ENCODE data around the gene TAF11L2.

GRCh38 chr5:17497446-17497845, 585 bp upstream of the TAF11L2 start:
- TF ChIP-seq CTCF (IDR thresholded peaks at IDR 0.05): no peak
- TF ChIP-seq RAD21 (IDR thresholded peaks at IDR 0.05; ENCODE audit: low read length): no peak
- no peak for TF ChIP-seq EP300 (IDR thresholded peaks at IDR 0.05; ENCODE audit: borderline replicate concordance in 1 of 2, low read depth in 1 of 2, low read length in 1 of 2)
- TF ChIP-seq GATA2 (CRISPR knock-in tag; IDR thresholded peaks at IDR 0.05): no peak
- no peak for TF ChIP-seq TAF1 (IDR thresholded peaks at IDR 0.05; ENCODE audit: borderline replicate concordance, low read depth, low read length)
- TF ChIP-seq SMC3 (IDR thresholded peaks at IDR 0.05; ENCODE audit: low read depth, low read length): no peak
- TF ChIP-seq USF1 (IDR thresholded peaks at IDR 0.05; ENCODE audit: borderline replicate concordance, low read depth): no peak
- no peak for TF ChIP-seq REST (IDR thresholded peaks at IDR 0.05; ENCODE audit: low read depth, low read length)
- TF ChIP-seq NRF1 (IDR thresholded peaks at IDR 0.05; ENCODE audit: low read depth, low read length): no peak
- no peak for TF ChIP-seq POLR2AphosphoS5 (IDR thresholded peaks at IDR 0.05; ENCODE audit: low read depth, low read length)
- no peak for TF ChIP-seq RCOR1 (IDR thresholded peaks at IDR 0.05; ENCODE audit: low read length)
- no peak for TF ChIP-seq GABPA (IDR thresholded peaks at IDR 0.05; ENCODE audit: low read depth)

Data from SK-N-SH (cell line).